ENCODE measurements around the gene GDF15. TPM values are rescaled to one million over a fixed set of nuclear protein-coding genes. Genes with fewer than 3 reads are reported as not detected.

GDF15 gene
- total RNA-seq, 2 donors from 2014 or later = 0.50 to 1.5 TPM

- intact Hi-C loops (cut with DNase I) = no loop called here
- DNase-seq (no peak), ATAC-seq (no peak)
Measured at GRCh38 chr19:18434411-18435175, 48.6 kb downstream of the GDF15 start.

GRCh38 chr19:18435178-18435841 lies 49.4 kb downstream of the GDF15 start:
- ATAC-seq = no peak
- DNase-seq = no peak
- intact Hi-C loops (cut with DNase I) = no loop called here

GRCh38 chr19:18435842-18436670 lies 50.1 kb downstream of the GDF15 start:
- ATAC-seq = no peak
- intact Hi-C loops (cut with DNase I) = no loop called here
- no peak for DNase-seq

GRCh38 chr19:18436671-18437490 lies 50.9 kb downstream of the GDF15 start:
- ATAC-seq (peak; percentile 51 to 58), DNase-seq (peak; percentile 90)
- intact Hi-C loops (cut with DNase I) = no loop called here

GRCh38 chr19:18437491-18438330 lies 51.8 kb downstream of the GDF15 start, which contains the start of gene ISYNA1:
Gene ISYNA1 (minus strand): TSS chr19:18438133. CDS start chr19:18437979, 154 bp downstream.
- intact Hi-C loops (cut with DNase I) = no loop called here
- peak; percentile 39 to 52 for ATAC-seq
- DNase-seq = peak; percentile 77

- intact Hi-C loops (cut with DNase I) = no loop called here
- peak; percentile 16 to 37 for ATAC-seq
- peak; percentile 83 for DNase-seq
Measured at GRCh38 chr19:18438331-18439024, 52.5 kb downstream of the GDF15 start.

Small RNA genes within 50 kb of the gene (microRNA-seq; reads per million reads assigned to microRNA genes)
- gene MIR3189 = 0 reads per million in 2 donors

Other genes starting within 250 kb of the GDF15 start
- gene PIK3R2, start 233.0 kb upstream of the GDF15 start, total RNA-seq = 10 to 100 TPM; 22.1 to 24.5 TPM
- gene IFI30, start 212.3 kb upstream of the GDF15 start, total RNA-seq = 10 to 100 TPM; 43.7 to 68.9 TPM
- 10 to 100 TPM in 1 of 2 donors, 1 to 10 TPM in 1; 8.7 to 13.4 TPM for gene MPV17L2, start 192.9 kb upstream of the GDF15 start, total RNA-seq
- 10 to 100 TPM; 23.8 to 29.2 TPM for gene RAB3A, start 182.1 kb upstream of the GDF15 start, total RNA-seq
- gene PDE4C, start 159.7 kb upstream of the GDF15 start, total RNA-seq = under 1 TPM in 1 of 2 donors, not detected in 1; 0.55 TPM
- 1 to 10 TPM in 1 of 2 donors, under 1 TPM in 1; 0.91 to 1.3 TPM for gene IQCN, start 111.7 kb upstream of the GDF15 start, total RNA-seq
- 100 to 1,000 TPM; 122 to 169 TPM for gene JUND, start 104.5 kb upstream of the GDF15 start, total RNA-seq
- gene LSM4, start 63.1 kb upstream of the GDF15 start, total RNA-seq = 10 to 100 TPM; 68.9 to 79.0 TPM
- 10 to 100 TPM; 27.5 to 34.7 TPM for gene PGPEP1, start 45.6 kb upstream of the GDF15 start, total RNA-seq
- gene LRRC25, start 11.5 kb downstream of the GDF15 start, total RNA-seq = 1 to 10 TPM; 4.9 to 8.7 TPM
- gene SSBP4, start 33.2 kb downstream of the GDF15 start, total RNA-seq = 10 to 100 TPM; 37.4 to 49.3 TPM
- 10 to 100 TPM; 29.2 to 44.6 TPM for gene ISYNA1, start 52.0 kb downstream of the GDF15 start, total RNA-seq
- 10 to 100 TPM; 10.8 to 18.7 TPM for gene ELL, start 135.9 kb downstream of the GDF15 start, total RNA-seq
- 100 to 1,000 TPM; 169 to 174 TPM for gene FKBP8, start 157.4 kb downstream of the GDF15 start, total RNA-seq
- gene KXD1, start 171.7 kb downstream of the GDF15 start, total RNA-seq = 10 to 100 TPM; 53.0 to 53.4 TPM
- 100 to 1,000 TPM; 696 to 720 TPM for gene UBA52, start 185.7 kb downstream of the GDF15 start, total RNA-seq
- gene REX1BD, start 202.6 kb downstream of the GDF15 start, total RNA-seq = 10 to 100 TPM; 65.3 to 76.0 TPM
- gene CRLF1, start 220.6 kb downstream of the GDF15 start, total RNA-seq = 10 to 100 TPM; 26.8 to 66.7 TPM
- gene TMEM59L, start 226.7 kb downstream of the GDF15 start, total RNA-seq = 1 to 10 TPM; 1.9 to 3.3 TPM